SU-DHL-6 (cell line): ENCODE data around the gene CEP192.

Source experiments
- H2AFZ ChIP-seq: fragments of 200-600 bp; sonication (generic); 2 replicates; pipeline ENCODE4 v1.6.1; 2014; ENCODE audit warnings: low read depth, mild to moderate bottlenecking, moderate library complexity, mixed read lengths, antibody characterized with exemption, low read length; ENCODE audit not compliant: severe bottlenecking
- H3F3A ChIP-seq: fragments of 200-600 bp; shearing (Covaris generic); 2 replicates; pipeline ENCODE4 v1.6.0; 2016; ENCODE audit warnings: antibody characterized with exemption, mild to moderate bottlenecking; ENCODE audit not compliant: insufficient read depth
- H3K27ac ChIP-seq: fragments of 200-600 bp; sonication (generic); 2 replicates; pipeline ENCODE4 v1.5.1; 2016; ENCODE audit warnings: low read depth, mild to moderate bottlenecking, low read length, moderate library complexity, mixed read lengths
- H3K27me3 ChIP-seq: fragments of 200-600 bp; sonication (generic), shearing (Covaris generic); 2 replicates; pipeline ENCODE4 v1.6.0; 2014; ENCODE audit warnings: mild to moderate bottlenecking, low read length
- H3K36me3 ChIP-seq: fragments of 200-600 bp; sonication (generic); 2 replicates; pipeline ENCODE4 v1.6.1; 2014; ENCODE audit warnings: mild to moderate bottlenecking, low read length, mixed read lengths
- H3K4me2 ChIP-seq: fragments of 300-600, 200-600 bp; shearing (Covaris generic), sonication (generic); 2 replicates; pipeline ENCODE4 v1.6.0; 2014; ENCODE audit warnings: low read length, low read depth, mild to moderate bottlenecking; ENCODE audit not compliant: poor library complexity, severe bottlenecking
- H3K4me3 ChIP-seq: fragments of 200-600 bp; sonication (generic); 2 replicates; pipeline ENCODE4 v1.5.1; 2014; ENCODE audit warnings: antibody characterized with exemption, low read length, mild to moderate bottlenecking, mixed read lengths; ENCODE audit not compliant: insufficient read depth, poor library complexity, severe bottlenecking
- H3K79me2 ChIP-seq: fragments of 200-600 bp; sonication (generic); 2 replicates; pipeline ENCODE4 v1.6.1; 2014; ENCODE audit warnings: mild to moderate bottlenecking, low read length, moderate library complexity; ENCODE audit not compliant: insufficient read depth
- H3K9ac ChIP-seq: fragments of 200-600 bp; sonication (generic); 2 replicates; pipeline ENCODE4 v1.7.0; 2014; ENCODE audit warnings: mild to moderate bottlenecking, low read length
- H3K9me2 ChIP-seq: fragments of 200-600 bp; sonication (generic); replicated peaks from 2 replicates; pipeline ENCODE4 v1.6.1; 2014; ENCODE audit warnings: low read length; ENCODE audit not compliant: insufficient read depth
- H3K9me3 ChIP-seq: fragments of 200-600 bp; sonication (generic); 2 replicates; pipeline ENCODE4 v1.6.1; 2014; ENCODE audit warnings: low read length, mixed read lengths; ENCODE audit not compliant: insufficient read depth
- H4K20me1 ChIP-seq: fragments of 200-600 bp; sonication (generic); 2 replicates; pipeline ENCODE4 v1.6.1; 2014; ENCODE audit warnings: low read depth, mild to moderate bottlenecking, antibody characterized with exemption, low read length, moderate library complexity, mixed read lengths
- EZH2phosphoT487 ChIP-seq: fragments of 200-600 bp; sonication (generic), shearing (Covaris generic); conservative IDR thresholded peaks from 2 replicates; pipeline ENCODE4 v1.6.1; 2018; ENCODE audit warnings: mild to moderate bottlenecking, antibody characterized with exemption, low read length, moderate library complexity, mixed read lengths
- TF ChIP-seq, protein P1 (sequence below): fragments of 200-600 bp; sonication (generic); IDR thresholded peaks from one replicate; pipeline ENCODE4 v1.5.1; 2017; ENCODE audit warnings: antibody characterized with exemption, mild to moderate bottlenecking, low read length, moderate library complexity; ENCODE audit not compliant: insufficient read depth, poor library complexity, severe bottlenecking

The CEP192 gene

DNA sequence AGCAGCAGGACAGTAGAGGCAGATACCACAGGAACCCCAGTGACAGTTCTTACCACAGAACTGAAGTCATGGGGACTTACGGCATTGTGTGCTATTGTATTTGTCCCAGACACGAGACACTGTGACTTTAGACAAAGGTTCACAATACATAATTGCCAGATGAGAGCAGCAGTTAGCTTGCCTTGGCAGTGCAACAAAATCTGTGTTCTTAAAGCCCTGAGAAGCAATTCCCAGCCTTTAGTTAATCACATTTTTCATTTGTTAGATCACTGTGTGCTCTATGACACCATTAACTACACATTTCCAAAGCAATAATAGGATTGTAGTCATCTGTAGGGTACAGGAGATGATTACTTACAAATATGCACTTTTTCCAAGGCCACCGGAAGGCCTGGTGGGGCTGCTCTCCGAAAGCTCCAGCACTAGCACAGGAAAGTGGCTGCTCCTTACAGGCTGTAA, 129.8 kb downstream of the CEP192 start:
- Histone ChIP-seq H3K9ac (no peak overlapping the region), H3K9me2 (no peaks in the 10 kb centered on the region), H3K4me3 (no peak overlapping the region), H3K27me3 (no peaks in the 10 kb centered on the region), H3K36me3 (peaks cover 21% of the 10 kb centered on the region; the same call in 1 of the 2 replicates), H4K20me1 (no peaks in the 10 kb centered on the region), H3F3A (no peaks in the 10 kb centered on the region), H3K79me2 (no peaks in the 10 kb centered on the region), H2AFZ (no peak overlapping the region), H3K9me3 (no peaks in the 10 kb centered on the region), H3K27ac (no peak overlapping the region), H3K4me2 (no peak overlapping the region)
- TF ChIP-seq, protein P1, sequence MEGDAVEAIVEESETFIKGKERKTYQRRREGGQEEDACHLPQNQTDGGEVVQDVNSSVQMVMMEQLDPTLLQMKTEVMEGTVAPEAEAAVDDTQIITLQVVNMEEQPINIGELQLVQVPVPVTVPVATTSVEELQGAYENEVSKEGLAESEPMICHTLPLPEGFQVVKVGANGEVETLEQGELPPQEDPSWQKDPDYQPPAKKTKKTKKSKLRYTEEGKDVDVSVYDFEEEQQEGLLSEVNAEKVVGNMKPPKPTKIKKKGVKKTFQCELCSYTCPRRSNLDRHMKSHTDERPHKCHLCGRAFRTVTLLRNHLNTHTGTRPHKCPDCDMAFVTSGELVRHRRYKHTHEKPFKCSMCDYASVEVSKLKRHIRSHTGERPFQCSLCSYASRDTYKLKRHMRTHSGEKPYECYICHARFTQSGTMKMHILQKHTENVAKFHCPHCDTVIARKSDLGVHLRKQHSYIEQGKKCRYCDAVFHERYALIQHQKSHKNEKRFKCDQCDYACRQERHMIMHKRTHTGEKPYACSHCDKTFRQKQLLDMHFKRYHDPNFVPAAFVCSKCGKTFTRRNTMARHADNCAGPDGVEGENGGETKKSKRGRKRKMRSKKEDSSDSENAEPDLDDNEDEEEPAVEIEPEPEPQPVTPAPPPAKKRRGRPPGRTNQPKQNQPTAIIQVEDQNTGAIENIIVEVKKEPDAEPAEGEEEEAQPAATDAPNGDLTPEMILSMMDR = no peak
- TF ChIP-seq EZH2phosphoT487 = no peak

DNA sequence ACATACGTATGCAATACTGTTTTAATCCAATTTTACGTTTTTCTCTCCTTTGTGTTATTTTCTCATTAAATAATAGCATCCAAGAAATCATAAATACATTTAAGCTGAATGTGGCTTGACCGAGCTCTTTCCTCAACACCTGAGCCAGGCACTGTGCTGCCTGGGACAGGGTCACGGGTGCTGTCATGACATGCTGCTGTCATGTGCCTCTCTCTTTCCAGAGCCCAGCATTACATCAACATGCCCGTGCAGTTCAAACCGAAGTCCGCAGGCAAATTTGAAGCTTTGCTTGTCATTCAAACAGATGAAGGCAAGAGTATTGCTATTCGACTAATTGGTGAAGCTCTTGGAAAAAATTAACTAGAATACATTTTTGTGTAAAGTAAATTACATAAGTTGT, 133.2 kb downstream of the CEP192 start:
- H3K4me3 ChIP-seq = no peak overlapping the region
- H3K9me2 ChIP-seq = no peaks in the 10 kb centered on the region
- H3K4me2 ChIP-seq = no peak overlapping the region
- no peaks in the 10 kb centered on the region for H4K20me1 ChIP-seq
- peaks cover 6% of the 10 kb centered on the region; the same call in 1 of the 2 replicates for H3K36me3 ChIP-seq
- H3K9ac ChIP-seq = no peak overlapping the region
- no peaks in the 10 kb centered on the region for H3F3A ChIP-seq
- no peak overlapping the region for H2AFZ ChIP-seq
- H3K79me2 ChIP-seq = no peaks in the 10 kb centered on the region
- TF ChIP-seq, protein P1 = no peak
- no peak for TF ChIP-seq EZH2phosphoT487
- H3K27ac ChIP-seq = no peak overlapping the region
- no peaks in the 10 kb centered on the region for H3K9me3 ChIP-seq
- no peaks in the 10 kb centered on the region for H3K27me3 ChIP-seq

DNA sequence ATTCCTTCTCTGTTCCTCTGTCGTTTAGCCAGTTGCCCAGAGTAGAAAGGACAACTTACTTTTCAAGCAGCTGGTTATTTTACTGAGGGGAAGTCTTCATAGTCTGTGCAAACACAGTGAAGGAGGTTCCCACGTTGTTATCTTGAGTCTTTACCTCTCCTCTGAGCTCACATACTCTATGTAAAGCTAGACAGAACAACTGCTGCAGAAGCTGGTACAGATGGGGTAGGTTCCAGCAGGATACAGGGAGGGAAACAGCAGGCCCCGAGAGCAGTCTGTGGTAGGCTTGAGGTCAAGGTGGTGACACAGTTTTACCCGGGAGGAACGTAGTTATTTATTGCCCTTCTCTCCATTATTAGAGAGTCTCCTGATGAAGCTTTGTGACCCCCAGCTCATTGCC, 134.0 kb downstream of the CEP192 start:
- Histone ChIP-seq H3K9me3 (no peaks in the 10 kb centered on the region), H3K4me3 (no peak overlapping the region), H3K79me2 (no peaks in the 10 kb centered on the region), H3K27ac (no peak overlapping the region), H4K20me1 (no peaks in the 10 kb centered on the region), H3K4me2 (no peak overlapping the region), H3K9me2 (no peaks in the 10 kb centered on the region), H2AFZ (no peak overlapping the region), H3K36me3 (peaks cover 6% of the 10 kb centered on the region; the same call in 1 of the 2 replicates), H3K9ac (no peak overlapping the region), H3K27me3 (no peaks in the 10 kb centered on the region), H3F3A (no peaks in the 10 kb centered on the region)
- TF ChIP-seq, protein P1 = no peak
- TF ChIP-seq EZH2phosphoT487 = no peak
